Dendritic cell treated with granulocyte-macrophage colony-stimulating factor and Interleukin-4, amounts not matched to agents 40 ng/mL and 50 ng/mL, for 4 days (primary cell): ENCODE measurements around the gene ST3GAL3.

Experiments
- H3K27ac Mint-ChIP-seq: one replicate; pipeline ENCODE4 v1.8.0; 2022; ENCODE audit warnings: mild to moderate bottlenecking, mixed read lengths
- H3K27me3 Mint-ChIP-seq: one replicate; pipeline ENCODE4 v1.8.0; 2022; ENCODE audit warnings: mild to moderate bottlenecking, mixed read lengths
- H3K36me3 Mint-ChIP-seq: one replicate; pipeline ENCODE4 v1.8.0; 2022; ENCODE audit warnings: low read depth, mixed read lengths
- H3K4me1 Mint-ChIP-seq: one replicate; pipeline ENCODE4 v1.8.0; 2022; ENCODE audit warnings: low read depth, mixed read lengths
- H3K4me3 Mint-ChIP-seq: one replicate; pipeline ENCODE4 v1.8.0; 2022; ENCODE audit warnings: mild to moderate bottlenecking, moderate library complexity, mixed read lengths
- H3K9me3 Mint-ChIP-seq: one replicate; pipeline ENCODE4 v1.8.0; 2022; ENCODE audit warnings: mixed read lengths
- intact Hi-C: fragments of 100-400 bp; cut with micrococcal nuclease; formaldehyde crosslinking; loops from one replicate; pipeline ENCODE4 v1.15.0; 2022

Gene ST3GAL3

DNA sequence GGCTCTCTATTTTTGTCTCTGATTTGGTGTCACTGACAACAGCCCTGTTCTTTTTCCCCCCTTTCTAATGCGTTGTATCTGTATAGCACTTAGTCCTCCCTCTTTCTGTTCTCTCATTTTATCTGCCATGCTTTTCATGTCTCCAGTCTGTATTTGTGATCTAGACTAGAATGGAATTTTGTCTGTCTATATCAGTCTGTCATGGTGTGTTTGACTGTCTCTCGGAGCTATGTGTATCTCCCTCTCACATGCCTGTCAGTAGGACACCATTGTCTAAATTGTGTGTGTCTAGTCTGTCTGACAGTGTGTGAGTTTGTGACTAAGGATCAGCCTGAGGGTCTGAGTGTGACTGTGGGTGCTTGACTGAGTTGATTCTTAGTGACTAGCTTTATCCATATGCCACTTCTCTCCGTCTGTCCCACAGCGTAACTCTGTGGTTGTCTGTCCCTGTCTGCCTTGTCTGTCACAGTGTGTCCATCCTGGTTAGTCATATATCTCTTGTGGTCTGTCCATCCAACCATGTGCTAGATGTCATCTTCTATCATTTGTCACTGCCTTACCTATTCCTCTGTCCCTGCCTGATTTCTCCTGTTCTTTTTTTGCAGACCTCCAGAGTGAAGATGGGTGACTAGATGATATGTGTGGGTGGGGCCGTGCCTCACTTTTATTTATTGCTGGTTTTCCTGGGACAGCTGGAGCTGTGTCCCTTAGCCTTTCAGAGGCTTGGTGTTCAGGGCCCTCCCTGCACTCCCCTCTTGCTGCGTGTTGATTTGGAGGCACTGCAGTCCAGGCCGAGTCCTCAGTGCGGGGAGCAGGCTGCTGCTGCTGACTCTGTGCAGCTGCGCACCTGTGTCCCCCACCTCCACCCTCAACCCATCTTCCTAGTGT lies 270.3 kb downstream of the ST3GAL3 start:
- Mint-ChIP-seq H3K9me3 (no peaks in the 10 kb centered on the region), H3K27me3 (no peaks in the 10 kb centered on the region), H3K36me3 (peaks cover 52% of the 10 kb centered on the region), H3K4me3 (peak overlapping the region; percentile 86), H3K27ac (peak overlapping the region; percentile 27), H3K4me1 (peaks cover 68% of the 10 kb centered on the region)
- intact Hi-C loops = no loop called here

DNA sequence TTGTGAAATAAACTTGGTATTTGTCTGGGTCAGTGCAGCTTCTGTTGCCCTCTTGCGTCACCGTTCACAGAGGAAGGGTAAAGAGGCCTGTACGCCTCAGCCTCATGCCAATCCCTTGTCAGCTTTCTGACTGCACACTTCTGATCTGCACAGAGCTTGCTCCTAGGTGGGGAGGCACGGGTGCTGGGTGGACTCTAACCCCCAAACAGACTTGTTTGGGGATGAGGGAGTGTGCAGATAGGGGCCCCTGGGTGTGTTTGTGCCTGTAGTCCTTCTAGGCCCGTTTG lies 270.9 kb downstream of the ST3GAL3 start:
- intact Hi-C loops = no loop called here
- H3K9me3 Mint-ChIP-seq = no peaks in the 10 kb centered on the region
- peaks cover 49% of the 10 kb centered on the region for H3K36me3 Mint-ChIP-seq
- H3K4me1 Mint-ChIP-seq = peaks cover 73% of the 10 kb centered on the region
- peak overlapping the region; percentile 59 for H3K27ac Mint-ChIP-seq
- H3K4me3 Mint-ChIP-seq = peak overlapping the region; percentile 74
- H3K27me3 Mint-ChIP-seq = peaks cover under 1% of the 10 kb centered on the region

DNA sequence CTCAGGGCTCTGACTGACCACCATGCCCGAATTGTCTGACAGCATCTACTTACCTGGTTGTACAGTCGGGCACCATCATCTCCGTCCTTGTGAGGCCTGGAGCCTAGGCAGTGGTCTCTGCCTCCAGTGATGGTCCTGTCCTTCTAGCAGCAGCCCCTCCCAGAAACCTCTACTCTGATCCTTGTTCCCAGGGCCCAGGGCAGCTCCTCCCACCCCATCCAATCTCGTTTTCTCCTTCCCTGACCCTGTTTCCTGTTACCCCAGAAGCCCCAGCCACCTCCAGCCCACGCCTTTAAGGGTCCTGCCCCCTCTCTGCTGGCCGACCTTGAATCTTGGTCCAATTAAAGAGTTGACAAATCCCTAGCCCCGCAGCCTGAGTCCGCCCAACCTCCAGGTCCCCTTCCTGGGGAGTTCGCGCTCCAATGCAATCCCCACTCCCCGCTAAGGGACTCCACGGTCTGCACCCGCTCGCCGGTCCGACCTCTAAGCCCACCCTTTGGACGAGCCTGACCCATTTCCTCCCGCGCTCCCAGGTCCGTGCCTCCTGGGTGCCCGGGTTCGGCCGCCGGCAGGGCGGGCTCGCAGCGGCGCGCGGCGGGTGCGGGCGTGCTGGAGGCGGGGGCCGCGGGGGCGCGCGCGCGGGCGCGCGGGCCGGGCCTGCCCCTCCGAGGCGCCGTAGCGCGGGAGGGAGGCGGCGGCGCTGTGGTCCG lies 271.4 kb downstream of the ST3GAL3 start, which contains the start of gene B4GALT2:
Gene B4GALT2 (plus strand): TSS at position 660 of the 710 bp plus-strand sequence. CDS start 1,951 bp downstream, outside the sequence.
- intact Hi-C loops = no loop called here
- Mint-ChIP-seq H3K36me3 (peaks cover 49% of the 10 kb centered on the region), H3K4me1 (peaks cover 73% of the 10 kb centered on the region), H3K27ac (peak within 1 kb of the TSS; percentile 59), H3K27me3 (peaks cover 2% of the 10 kb centered on the region), H3K4me3 (peak within 1 kb of the TSS; percentile 86), H3K9me3 (no peaks in the 10 kb centered on the region)

DNA sequence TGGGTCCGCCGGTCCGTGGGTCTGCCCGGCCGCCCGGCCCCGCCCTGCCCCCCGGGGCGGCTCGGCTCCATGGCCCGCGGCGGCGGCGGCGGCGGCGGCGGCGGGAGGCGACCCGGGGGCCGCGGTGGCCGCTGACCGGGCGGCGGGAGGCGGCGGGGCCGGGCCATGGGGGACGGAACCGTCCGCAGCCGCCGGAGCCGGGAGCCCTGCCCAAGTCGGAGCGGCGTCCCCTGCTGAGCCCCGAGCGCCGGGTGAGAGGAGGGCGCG lies 271.9 kb downstream of the ST3GAL3 start:
- Mint-ChIP-seq H3K4me1 (peaks cover 68% of the 10 kb centered on the region), H3K27ac (no peak overlapping the region), H3K27me3 (peaks cover 2% of the 10 kb centered on the region), H3K36me3 (peaks cover 47% of the 10 kb centered on the region), H3K9me3 (no peaks in the 10 kb centered on the region), H3K4me3 (no peak overlapping the region)
- intact Hi-C loops = no loop called here

DNA sequence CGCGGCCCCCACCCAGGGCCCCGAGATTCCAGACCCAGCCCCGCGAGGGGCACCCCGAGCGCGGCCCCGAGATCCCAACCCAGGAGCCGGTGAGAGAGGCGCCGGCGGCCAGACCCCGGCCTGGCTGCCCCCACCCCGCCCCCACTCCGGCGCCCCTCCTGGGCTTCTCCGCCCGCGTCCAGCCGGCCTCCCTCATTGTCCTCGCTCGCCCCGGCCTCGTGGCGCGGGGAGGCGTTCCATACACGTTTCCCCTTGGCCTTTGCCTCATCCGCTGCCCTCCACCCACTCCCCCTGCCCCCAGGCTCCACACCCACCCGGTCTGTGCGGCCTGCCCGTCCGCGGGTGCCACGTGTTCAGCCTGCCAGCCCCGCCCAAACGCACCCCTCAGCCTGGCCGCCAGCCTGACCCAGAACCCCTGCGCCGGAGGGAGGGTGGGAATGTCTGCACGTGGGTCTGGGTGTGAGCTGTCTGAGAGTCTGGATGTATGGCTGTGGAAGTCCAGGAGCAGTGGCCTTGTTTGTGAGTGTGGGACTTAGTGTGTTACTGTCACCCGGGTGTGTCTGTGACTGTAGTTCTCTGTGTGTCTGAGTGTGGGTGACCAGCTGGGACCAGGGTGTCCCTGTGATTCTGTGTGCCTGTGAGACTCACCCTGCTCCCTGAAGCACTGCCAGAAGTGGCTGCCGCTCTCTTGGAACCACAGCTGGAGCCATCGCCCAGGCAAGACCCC lies 272.4 kb downstream of the ST3GAL3 start:
- peak overlapping the region; percentile 23 for H3K27ac Mint-ChIP-seq
- H3K9me3 Mint-ChIP-seq = no peaks in the 10 kb centered on the region
- H3K4me3 Mint-ChIP-seq = peak overlapping the region; percentile 69
- H3K4me1 Mint-ChIP-seq = peaks cover 64% of the 10 kb centered on the region
- peaks cover 2% of the 10 kb centered on the region for H3K27me3 Mint-ChIP-seq
- intact Hi-C loops = no loop called here
- H3K36me3 Mint-ChIP-seq = peaks cover 42% of the 10 kb centered on the region

DNA sequence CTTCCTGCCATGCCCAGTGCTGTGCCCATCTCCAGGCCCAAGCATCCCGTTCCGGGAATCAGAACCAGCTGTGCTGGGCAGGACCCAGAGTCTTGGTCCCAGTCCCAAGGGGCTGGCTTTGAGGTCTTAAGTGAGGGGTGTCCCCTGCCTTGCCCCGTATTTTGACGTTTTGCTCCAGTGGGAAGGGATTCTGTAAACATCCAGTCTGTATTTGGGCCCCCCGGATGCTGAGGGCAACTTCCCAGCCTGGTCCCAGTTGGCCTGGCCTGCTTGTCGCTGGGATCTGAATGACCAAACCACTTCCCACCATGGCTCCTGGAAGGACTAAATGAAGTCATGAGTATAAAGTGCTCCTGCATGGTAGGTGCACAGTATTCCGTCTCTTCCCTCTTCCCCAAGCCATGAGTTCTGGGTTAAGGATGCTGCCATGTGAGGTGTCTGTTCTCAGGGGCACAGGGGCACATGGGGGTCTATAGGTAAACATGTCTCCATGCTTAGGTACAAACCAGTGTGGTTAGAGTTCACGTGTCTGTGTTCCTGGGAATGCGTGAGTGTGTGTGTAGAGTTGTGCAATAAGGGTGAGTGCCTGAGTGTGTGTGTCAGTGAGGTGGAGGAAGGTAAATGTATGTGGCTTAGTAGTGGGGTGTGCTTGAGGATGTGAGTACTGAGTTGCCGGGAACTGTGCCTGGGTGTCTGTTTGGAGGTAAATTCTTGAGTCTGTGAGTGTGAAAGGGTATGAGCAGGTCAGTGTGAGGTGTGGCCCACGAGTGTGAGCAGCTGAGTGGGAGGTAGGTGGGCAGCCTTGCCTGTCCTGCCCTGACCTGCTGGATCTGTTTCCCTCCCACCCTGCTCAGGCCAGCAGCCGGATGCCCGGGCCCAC lies 273.2 kb downstream of the ST3GAL3 start:
- Mint-ChIP-seq H3K36me3 (peaks cover 37% of the 10 kb centered on the region), H3K4me1 (peaks cover 64% of the 10 kb centered on the region), H3K27me3 (peaks cover 2% of the 10 kb centered on the region), H3K9me3 (no peaks in the 10 kb centered on the region), H3K27ac (no peak overlapping the region), H3K4me3 (peak overlapping the region; percentile 69)
- intact Hi-C loops = no loop called here
